Measurements from ENCODE around the gene CCDC177. TPM values are rescaled to one million over a fixed set of nuclear protein-coding genes. Genes with fewer than 3 reads are reported as not detected.

The CCDC177 gene
- total RNA-seq, 1 experiment from 2014 or later = 0.09 TPM

DNA sequence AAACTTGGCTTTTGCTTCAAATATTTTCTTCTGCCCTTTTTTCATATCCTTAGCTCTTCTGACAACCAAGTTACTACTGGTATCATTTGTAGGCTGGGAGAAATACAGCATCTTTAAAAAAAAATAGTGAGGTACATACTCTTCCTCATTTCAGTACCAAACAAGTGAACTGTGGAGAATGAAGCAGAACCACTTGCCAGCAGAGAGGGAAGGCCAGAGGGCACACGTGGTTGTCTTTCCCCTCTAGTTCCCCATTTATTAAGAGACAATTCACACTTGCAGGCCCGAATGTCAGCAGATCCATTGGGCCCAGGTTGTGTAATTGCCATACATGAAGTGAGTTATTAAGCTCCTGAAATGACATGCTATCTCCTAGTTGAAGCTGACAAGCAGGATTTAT lies 39.9 kb upstream of the CCDC177 start:
- ChIA-PET POLR2A (ENCODE audit: low non-redundant PET) (no interaction called here), CTCF (no interaction called here)
- H3K4me1 ChIP-seq (ENCODE audit: insufficient read depth, low read length, poor library complexity, severe bottlenecking) = peaks cover 28% of the 10 kb centered on the region
- H3K27me3 ChIP-seq (replicated peaks; ENCODE audit: insufficient read depth, low read depth, low read length, poor library complexity) = no peaks in the 10 kb centered on the region
- no peaks in the 10 kb centered on the region for H3K9me3 ChIP-seq (ENCODE audit: low read depth, low read length, poor library complexity, severe bottlenecking)
- H3K4me3 ChIP-seq (ENCODE audit: low read depth, low read length, poor library complexity, severe bottlenecking) = no peak overlapping the region
- intact Hi-C loops (cut with micrococcal nuclease; ENCODE audit: unreplicated experiment) = no loop called here
- no peaks in the 10 kb centered on the region for H3K36me3 ChIP-seq (ENCODE audit: insufficient read depth, low read length, poor library complexity, severe bottlenecking)
- no TSS peak for BruUV-seq (replicated peaks)
- TF ChIP-seq, protein P1, sequence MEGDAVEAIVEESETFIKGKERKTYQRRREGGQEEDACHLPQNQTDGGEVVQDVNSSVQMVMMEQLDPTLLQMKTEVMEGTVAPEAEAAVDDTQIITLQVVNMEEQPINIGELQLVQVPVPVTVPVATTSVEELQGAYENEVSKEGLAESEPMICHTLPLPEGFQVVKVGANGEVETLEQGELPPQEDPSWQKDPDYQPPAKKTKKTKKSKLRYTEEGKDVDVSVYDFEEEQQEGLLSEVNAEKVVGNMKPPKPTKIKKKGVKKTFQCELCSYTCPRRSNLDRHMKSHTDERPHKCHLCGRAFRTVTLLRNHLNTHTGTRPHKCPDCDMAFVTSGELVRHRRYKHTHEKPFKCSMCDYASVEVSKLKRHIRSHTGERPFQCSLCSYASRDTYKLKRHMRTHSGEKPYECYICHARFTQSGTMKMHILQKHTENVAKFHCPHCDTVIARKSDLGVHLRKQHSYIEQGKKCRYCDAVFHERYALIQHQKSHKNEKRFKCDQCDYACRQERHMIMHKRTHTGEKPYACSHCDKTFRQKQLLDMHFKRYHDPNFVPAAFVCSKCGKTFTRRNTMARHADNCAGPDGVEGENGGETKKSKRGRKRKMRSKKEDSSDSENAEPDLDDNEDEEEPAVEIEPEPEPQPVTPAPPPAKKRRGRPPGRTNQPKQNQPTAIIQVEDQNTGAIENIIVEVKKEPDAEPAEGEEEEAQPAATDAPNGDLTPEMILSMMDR (conservative IDR thresholded peaks at IDR 0.05; ENCODE audit: low read depth, low read length) = no peak
- TF ChIP-seq EZH2 (IDR thresholded peaks at IDR 0.05; ENCODE audit: borderline replicate concordance, low read depth, low read length, poor library complexity, severe bottlenecking) = no peak
- DNase-seq (ENCODE audit: low spot score) = no peak
- no peak overlapping the region for H3K27ac ChIP-seq (ENCODE audit: low read depth, low read length, poor library complexity, severe bottlenecking)

DNA sequence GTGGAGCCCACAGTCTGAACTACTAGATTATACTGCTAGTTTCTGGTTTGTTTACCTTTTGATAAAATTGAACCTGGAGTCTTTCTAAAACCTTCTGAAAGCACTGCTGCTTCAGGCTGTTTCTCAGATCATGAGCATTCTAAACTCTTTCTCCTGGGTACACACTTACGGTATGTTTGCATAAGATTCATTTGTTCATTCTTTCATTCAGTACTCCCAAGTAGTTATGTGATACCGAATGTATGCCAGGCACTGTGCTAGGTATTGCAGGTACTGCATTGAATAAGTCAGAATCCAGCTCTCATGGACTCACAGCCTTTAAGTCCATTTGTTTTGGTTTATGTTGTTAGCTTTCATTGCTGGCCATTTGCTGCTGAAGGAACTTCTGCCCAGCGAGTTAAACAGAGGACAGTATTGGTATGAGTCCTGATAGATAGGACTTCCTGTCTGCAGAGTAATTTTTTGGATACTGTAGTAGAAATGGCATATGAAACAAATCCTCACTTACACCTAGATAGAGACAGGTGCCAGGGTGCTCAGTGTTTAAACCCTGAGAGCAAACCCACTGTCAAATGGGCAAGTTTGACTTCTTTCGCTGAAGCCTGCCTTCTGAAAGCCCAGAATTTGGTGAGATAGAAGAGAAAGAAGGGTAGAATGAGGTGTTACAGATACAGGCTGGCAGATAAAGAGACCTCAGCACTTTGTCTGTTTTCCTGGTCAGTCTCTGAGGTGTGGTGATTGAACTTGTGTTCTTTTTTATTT lies 38.8 kb upstream of the CCDC177 start:
- Histone ChIP-seq H3K4me1 (ENCODE audit: insufficient read depth, low read length, poor library complexity, severe bottlenecking) (peaks cover 28% of the 10 kb centered on the region), H3K36me3 (ENCODE audit: insufficient read depth, low read length, poor library complexity, severe bottlenecking) (no peaks in the 10 kb centered on the region), H3K4me3 (ENCODE audit: low read depth, low read length, poor library complexity, severe bottlenecking) (peak overlapping the region; percentile 60), H3K27ac (ENCODE audit: low read depth, low read length, poor library complexity, severe bottlenecking) (no peak overlapping the region), H3K9me3 (ENCODE audit: low read depth, low read length, poor library complexity, severe bottlenecking) (no peaks in the 10 kb centered on the region), H3K27me3 (replicated peaks; ENCODE audit: insufficient read depth, low read depth, low read length, poor library complexity) (no peaks in the 10 kb centered on the region)
- BruUV-seq (replicated peaks) = no TSS peak
- DNase-seq (ENCODE audit: low spot score) = no peak
- ChIA-PET POLR2A (ENCODE audit: low non-redundant PET) (no interaction called here), CTCF (interaction anchor here (1.3 kb wide), 1 partner anchor 28 kb away, joined by 4 read pairs; no protein-coding TSS in a partner anchor)
- TF ChIP-seq, protein P1 (conservative IDR thresholded peaks at IDR 0.05; ENCODE audit: low read depth, low read length) = no peak
- intact Hi-C loops (cut with micrococcal nuclease; ENCODE audit: unreplicated experiment) = no loop called here

GRCh38 chr14:69612783-69613130 lies 38.1 kb upstream of the CCDC177 start:
- peak; percentile 19 for DNase-seq (ENCODE audit: low spot score)
- H3K4me1 ChIP-seq (ENCODE audit: insufficient read depth, low read length, poor library complexity, severe bottlenecking) = peaks cover 28% of the 10 kb centered on the region
- H3K4me3 ChIP-seq (ENCODE audit: low read depth, low read length, poor library complexity, severe bottlenecking) = peak overlapping the region; percentile 60
- no peaks in the 10 kb centered on the region for H3K27me3 ChIP-seq (replicated peaks; ENCODE audit: insufficient read depth, low read depth, low read length, poor library complexity)
- CTCF ChIA-PET = interaction anchor here (1.3 kb wide), 1 partner anchor 27 kb away, joined by 4 read pairs; no protein-coding TSS in a partner anchor
- intact Hi-C loops (cut with micrococcal nuclease; ENCODE audit: unreplicated experiment) = no loop called here
- H3K27ac ChIP-seq (ENCODE audit: low read depth, low read length, poor library complexity, severe bottlenecking) = peak overlapping the region; percentile 47
- POLR2A ChIA-PET (ENCODE audit: low non-redundant PET) = no interaction called here
- no peaks in the 10 kb centered on the region for H3K36me3 ChIP-seq (ENCODE audit: insufficient read depth, low read length, poor library complexity, severe bottlenecking)
- no peaks in the 10 kb centered on the region for H3K9me3 ChIP-seq (ENCODE audit: low read depth, low read length, poor library complexity, severe bottlenecking)
- TSS peak; percentile 51 for BruUV-seq (replicated peaks)
- no peak for TF ChIP-seq EZH2 (IDR thresholded peaks at IDR 0.05; ENCODE audit: borderline replicate concordance, low read depth, low read length, poor library complexity, severe bottlenecking)
- TF ChIP-seq, protein P1 (conservative IDR thresholded peaks at IDR 0.05; ENCODE audit: low read depth, low read length) = peak; percentile 47
